Measurements from ENCODE around the gene PNMA6E.
A peak's percentile ranks its signal among the peaks of the same experiment; 100 is the strongest.

Gene PNMA6E

GRCh38 chrX:153382563-153383482, 18.3 kb downstream of the PNMA6E start:
- DNase-seq, result no peak

- peak in 1 of 2 donors; percentile 0 for DNase-seq
Measured at GRCh38 chrX:153381684-153382532, 19.2 kb downstream of the PNMA6E start.

- DNase-seq, result no peak
Measured at GRCh38 chrX:153380691-153381090, 20.5 kb downstream of the PNMA6E start.

GRCh38 chrX:153379971-153380581, 21.1 kb downstream of the PNMA6E start:
- no peak for DNase-seq

GRCh38 chrX:153379508-153379907, 21.6 kb downstream of the PNMA6E start:
- DNase-seq, result no peak

- no peak for DNase-seq
Measured at GRCh38 chrX:153378607-153379006, 22.5 kb downstream of the PNMA6E start.

- DNase-seq, result no peak
Measured at GRCh38 chrX:153377727-153378126, 23.4 kb downstream of the PNMA6E start.

GRCh38 chrX:153375571-153375970, 25.6 kb downstream of the PNMA6E start:
- DNase-seq, result no peak

- DNase-seq, result no peak
Measured at GRCh38 chrX:153374426-153374825, 26.7 kb downstream of the PNMA6E start.

GRCh38 chrX:153372949-153373348, 28.2 kb downstream of the PNMA6E start:
- no peak for DNase-seq

GRCh38 chrX:153371256-153371655, 29.9 kb downstream of the PNMA6E start:
- no peak for DNase-seq

GRCh38 chrX:153370293-153371055, 30.7 kb downstream of the PNMA6E start:
- no peak for DNase-seq

- DNase-seq, result no peak
Measured at GRCh38 chrX:153366878-153367538, 34.1 kb downstream of the PNMA6E start.

GRCh38 chrX:153366119-153366518, 35.0 kb downstream of the PNMA6E start:
- no peak for DNase-seq

GRCh38 chrX:153365670-153366069, 35.5 kb downstream of the PNMA6E start:
- no peak for DNase-seq

- DNase-seq, result no peak
Measured at GRCh38 chrX:153361781-153362397, 39.3 kb downstream of the PNMA6E start.

- no peak for DNase-seq
Measured at GRCh38 chrX:153357877-153358276, 43.3 kb downstream of the PNMA6E start.

GRCh38 chrX:153353416-153353815, 47.7 kb downstream of the PNMA6E start:
- DNase-seq, result no peak

- DNase-seq, result no peak
Measured at GRCh38 chrX:153352858-153353257, 48.3 kb downstream of the PNMA6E start.

GRCh38 chrX:153351981-153352380, 49.2 kb downstream of the PNMA6E start:
- no peak for DNase-seq

- no peak for DNase-seq
Measured at GRCh38 chrX:153349952-153350351, 51.2 kb downstream of the PNMA6E start.

- no peak for DNase-seq
Measured at GRCh38 chrX:153348421-153348820, 52.7 kb downstream of the PNMA6E start.
